CD1c-positive myeloid dendritic cell (primary cell): ENCODE results near the gene EDIL3.

ENCODE experiments used
- DNase-seq: peaks from one replicate; pipeline ENCODE4 v3.0.0-alpha.2; 2016; ENCODE audit errors: extremely low spot score

The EDIL3 gene

GRCh38 chr5:84384604-84385575, at the start of gene EDIL3:
Gene EDIL3 (minus strand): TSS chr5:84384880. CDS start chr5:84384374, 506 bp downstream.
- DNase-seq, result no peak

- no peak for DNase-seq
These were observed 48.8 kb upstream of the EDIL3 start for GRCh38 chr5:84433461-84433860.

DNA sequence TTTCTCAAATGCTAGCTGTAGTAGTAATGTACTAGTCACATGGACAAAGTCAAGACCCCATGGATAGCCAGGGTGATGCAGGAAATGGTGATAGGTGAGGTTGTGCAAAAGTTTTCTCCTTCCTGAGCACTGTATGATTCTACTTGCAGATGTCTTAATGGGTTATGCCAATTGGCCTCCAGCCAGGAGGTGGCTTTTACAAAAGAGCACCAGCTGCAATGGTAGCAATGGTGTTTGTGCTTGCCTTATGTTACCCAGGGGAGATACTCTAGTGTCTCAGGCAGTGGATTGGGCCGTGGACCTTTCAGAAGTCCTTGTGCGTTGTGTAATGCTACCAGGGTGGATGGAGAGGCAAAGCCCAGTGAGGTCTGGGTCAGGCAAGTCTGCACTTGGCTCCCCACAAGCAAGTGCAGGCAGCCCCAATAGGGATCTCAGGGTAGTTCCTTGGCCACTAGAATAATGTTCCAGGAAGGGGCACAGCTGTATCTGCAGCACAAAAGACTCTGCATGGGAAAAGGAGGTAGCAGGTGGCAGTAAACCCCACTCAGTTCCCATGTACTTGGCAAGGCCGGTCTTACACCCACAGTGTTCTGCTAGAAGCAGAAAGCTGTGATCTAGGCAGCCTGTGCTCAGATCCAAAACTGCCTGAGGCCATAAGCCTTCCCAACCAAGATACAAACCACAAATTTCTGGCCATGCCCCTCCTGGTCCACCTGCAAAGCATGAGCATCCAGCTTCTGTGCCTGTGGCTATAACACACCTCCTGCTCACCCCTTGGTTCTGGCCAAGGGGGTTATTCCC, 46.4 kb upstream of the EDIL3 start:
- no peak for DNase-seq

DNA sequence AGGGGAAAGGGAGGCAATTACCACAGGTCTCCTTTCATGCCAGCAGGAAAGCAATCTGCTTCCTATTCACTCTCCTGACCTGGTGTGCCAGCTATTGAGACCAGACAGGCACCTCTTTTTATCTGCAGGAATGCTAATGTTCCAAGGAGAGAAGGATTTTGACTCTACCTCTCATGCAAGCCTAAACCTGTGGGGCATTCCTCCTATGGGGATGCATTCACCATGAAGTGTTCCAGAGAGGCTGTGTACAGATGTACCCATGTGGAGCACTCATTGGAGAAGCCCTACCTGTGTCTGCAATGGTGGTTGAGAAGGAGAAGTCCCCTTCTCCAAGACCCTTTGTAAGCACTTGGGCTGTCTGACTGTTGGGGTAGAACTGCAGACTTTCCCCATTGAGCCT, 45.4 kb upstream of the EDIL3 start:
- DNase-seq, result no peak

DNA sequence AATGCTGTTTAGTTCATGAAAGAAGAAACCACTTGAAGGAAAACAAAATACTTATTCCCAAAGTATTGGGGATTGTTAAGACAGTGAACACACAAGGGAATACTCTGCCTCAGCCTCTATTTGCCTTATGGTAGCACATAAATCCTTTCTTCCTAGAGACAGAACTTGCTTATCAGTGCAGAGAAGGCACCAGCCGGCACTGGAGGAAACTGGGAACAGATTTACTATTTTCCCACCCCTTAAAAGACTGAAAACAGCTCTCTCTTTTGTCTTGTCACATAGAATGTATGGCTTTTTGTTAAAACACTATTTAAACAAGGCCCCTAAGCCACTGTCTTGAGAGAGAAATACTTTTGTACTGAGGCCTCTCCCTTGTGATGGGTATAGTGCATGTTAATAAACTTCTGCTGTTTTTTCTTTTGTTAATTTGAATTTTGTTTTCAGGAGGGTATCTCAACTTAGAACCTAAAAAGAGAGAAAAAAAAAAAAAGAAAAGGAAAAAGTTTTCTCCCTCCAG, 40.7 kb upstream of the EDIL3 start:
- no peak for DNase-seq

GRCh38 chr5:84419742-84420141, 35.1 kb upstream of the EDIL3 start:
- no peak for DNase-seq

GRCh38 chr5:84411832-84412605, 27.3 kb upstream of the EDIL3 start:
- DNase-seq, result no peak

- DNase-seq, result no peak
These were observed 21.4 kb upstream of the EDIL3 start for GRCh38 chr5:84406111-84406510.

DNA sequence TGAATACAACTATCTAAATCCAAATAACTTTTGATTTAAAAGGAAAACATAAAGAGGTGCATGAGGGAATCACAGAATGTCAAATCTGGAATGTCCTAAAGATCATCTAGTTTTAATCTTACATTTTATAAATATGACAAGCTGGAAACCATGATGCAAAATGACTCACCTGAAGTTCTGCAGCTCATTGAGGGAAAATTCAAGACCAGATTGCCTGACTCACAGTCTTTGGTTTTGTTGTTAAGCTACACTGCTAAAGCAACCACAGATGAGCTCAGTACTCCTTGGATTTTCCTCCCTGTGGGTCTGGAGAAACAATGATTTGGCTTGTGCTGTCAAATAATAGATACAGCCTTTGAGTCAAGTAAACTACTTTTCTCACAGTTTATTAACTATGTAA, 19.1 kb upstream of the EDIL3 start:
- DNase-seq, result no peak

- no peak for DNase-seq
These were observed 12.7 kb upstream of the EDIL3 start for GRCh38 chr5:84397385-84397784.

GRCh38 chr5:84393969-84394368, 9.3 kb upstream of the EDIL3 start:
- DNase-seq, result no peak

- DNase-seq, result no peak
These were observed 8.2 kb upstream of the EDIL3 start for GRCh38 chr5:84392836-84393235.

DNA sequence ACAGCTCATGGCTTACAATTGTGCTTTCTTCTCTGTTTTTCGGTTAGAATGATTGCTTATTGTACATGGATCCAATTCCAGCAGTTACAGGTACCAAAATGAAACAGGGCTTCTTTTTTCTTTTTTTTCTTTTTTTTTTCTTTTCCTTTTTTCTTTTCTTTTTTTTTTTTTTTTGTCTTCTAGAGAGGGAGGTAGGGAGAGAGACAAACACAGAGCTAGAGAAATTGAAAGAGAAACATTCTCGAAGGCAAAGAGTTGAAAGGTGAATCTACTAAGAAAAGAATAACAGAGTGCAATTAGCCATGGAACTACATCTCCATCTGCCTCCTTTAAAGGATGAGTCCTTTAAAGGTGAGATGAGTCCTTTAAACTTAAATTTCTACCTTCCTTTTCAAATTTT, 1.0 kb upstream of the EDIL3 start:
- DNase-seq, result no peak

DNA sequence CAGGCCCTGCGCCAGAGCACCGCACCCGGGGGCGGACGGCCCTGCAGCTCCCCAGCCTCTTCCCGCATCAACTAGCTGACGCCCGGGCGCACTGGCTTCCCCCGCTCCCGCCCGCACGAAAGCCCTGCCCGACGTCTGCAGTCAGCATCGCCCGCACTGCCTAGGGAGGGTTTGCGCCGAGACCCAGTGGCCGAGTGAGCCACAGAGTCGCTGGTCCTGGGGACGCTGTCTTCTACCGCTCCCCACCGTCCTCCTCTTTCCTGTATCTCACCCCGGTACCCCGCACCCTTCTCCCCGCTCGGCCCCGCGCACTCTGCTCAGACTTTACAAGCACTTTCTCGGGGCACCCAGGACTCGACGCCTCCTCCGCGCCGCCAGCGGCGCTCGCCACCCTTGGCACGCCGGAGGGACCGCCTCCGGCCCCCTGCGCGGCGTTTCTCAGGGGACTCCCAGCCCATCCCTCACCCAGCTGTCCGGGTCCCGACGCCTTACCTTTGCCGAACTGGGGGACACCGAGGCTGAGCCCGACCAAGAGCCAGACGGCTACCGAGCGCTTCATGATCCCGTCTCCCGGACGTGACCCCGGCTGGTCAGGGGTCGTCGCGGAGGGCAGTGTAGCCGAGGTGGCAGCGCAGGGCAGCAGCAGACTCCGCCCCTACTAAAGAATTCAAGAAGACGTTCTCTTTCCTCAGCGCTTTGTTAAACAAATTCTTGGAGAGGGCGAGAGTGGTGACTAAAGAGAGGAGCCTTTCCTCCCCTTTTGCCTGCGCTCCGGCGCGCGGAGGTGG, 670 bp downstream of the EDIL3 start:
- DNase-seq, result no peak

GRCh38 chr5:84383296-84383815, 1.3 kb downstream of the EDIL3 start:
- no peak for DNase-seq

DNA sequence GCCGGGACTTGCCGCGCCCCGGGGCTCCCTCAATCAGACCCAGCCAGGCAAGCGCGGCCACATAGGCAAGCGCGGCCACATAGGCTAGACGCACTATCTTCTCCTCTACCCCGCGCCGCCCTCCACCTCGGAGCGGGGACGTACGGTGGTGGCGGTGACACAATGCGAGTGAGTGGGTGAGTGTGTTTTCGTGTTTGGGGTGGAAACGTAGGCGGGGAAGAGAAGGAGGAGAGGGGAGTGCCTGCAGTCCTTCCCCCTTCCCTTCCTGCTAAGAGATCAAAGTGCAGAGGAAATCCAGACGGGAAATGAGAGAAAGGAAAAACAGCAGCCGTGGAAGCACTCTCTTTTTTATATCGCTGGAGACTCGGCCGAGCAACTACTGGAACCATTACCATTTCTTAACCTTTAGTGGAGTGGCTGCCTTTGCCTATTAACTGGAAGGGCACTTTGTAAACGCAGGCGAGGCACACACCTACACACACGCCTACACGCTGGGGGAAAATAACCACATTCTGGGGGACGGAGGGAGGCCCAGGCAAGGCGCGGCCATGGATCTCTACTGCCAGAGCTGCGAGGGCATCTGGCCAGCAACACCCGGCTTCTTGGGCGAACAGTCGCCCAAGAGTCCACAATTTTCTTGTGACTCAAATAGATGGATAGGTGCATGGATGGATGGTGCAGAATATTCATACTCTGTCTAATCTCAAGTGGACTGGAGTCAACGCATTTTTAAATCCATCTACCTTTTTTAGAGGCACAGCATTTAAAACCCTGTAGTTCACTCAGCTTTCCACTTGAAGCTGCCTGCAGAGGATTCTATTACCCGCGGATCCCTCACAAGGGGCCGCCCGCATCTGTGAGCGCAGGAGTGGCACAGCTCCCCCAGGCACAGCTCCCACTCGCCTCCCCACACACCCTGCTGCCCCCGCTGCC, 2.1 kb downstream of the EDIL3 start:
- DNase-seq, result peak; percentile 23

DNA sequence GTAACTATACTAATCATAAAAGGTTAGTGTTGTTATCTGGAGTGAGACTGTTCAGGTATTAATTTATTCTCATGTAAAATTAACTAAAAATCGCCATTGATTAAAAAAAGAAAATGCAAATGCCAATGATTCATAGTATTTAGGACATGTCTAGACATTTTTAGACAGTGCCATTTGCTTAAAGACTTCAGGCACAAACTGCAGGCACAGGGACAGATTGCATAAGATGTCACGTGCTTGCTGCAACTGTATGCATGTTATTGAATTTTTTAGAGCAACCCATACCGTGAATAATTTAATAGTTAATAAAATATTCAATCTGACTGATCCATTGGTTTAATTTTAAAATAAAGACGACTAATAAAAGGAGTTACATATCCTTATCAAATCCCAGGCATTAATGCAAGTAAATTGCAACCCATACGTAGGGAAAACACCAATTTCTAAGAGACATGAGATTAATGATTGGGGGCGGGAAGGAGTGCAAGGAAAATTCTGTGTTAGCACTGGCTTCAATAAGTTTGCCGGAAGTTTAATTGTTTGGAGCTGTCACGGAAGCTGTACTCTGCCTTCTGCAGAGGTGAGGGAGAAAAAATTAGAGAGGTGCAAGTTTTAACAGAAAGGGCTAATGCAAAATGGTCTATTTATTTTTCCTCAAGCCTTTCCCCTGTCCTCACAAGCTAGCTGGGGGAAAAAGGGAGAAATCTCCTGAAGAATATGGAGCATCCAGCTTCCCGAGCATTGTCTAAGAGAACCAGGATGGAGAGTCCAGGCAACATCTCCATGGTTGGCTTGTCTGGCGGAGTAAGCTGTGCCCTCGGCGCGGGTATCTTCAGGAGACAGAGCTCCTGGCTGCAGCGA, 2.9 kb downstream of the EDIL3 start:
- DNase-seq, result no peak

DNA sequence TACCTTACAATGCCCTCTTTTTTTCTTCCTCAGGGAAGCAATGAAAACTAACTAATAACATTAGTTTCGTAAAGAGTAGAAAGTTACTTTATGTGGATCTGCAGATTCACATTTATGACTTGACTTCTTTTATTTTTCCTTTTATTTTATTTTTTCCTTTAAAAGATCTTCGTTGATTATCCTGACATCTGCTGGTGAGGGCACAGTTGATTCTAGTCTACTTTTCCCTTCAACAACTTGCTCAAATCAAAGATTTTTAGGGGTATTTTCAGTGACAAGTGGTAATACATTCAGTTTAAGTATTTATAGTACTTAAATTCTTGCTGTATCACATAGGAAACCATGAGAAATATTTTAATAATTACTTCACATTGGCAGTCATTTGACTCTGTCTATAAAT, 4.9 kb downstream of the EDIL3 start:
- no peak for DNase-seq

GRCh38 chr5:84378961-84379360, 5.7 kb downstream of the EDIL3 start:
- no peak for DNase-seq
